D721Med (cell line): ENCODE measurements around the gene HSD11B1.

Experiments used
- DNase-seq: peaks from one replicate; pipeline ENCODE4 v3.0.0; 2011; ENCODE audit warnings: low spot score; ENCODE audit not compliant: insufficient read length
- FAIRE-seq: peaks from 2 replicates; lab custom pipeline; 2011; peaks lifted over from hg19 to GRCh38; lab: Jason Lieb, UNC
- CTCF ChIP-seq: IDR thresholded peaks from 2 replicates; pipeline ENCODE4 v1.5.1; 2012; ENCODE audit warnings: mild to moderate bottlenecking, control low read depth; ENCODE audit not compliant: insufficient read depth; ENCODE audit errors: missing control alignments

HSD11B1 gene

GRCh38 chr1:209662879-209663327 lies 41.7 kb upstream of the HSD11B1 start:
- DNase-seq: no peak
- FAIRE-seq: no peak
- no peak for TF ChIP-seq CTCF

- no peak for TF ChIP-seq CTCF
- FAIRE-seq (no peak), DNase-seq (no peak)
These were observed 37.5 kb upstream of the HSD11B1 start for GRCh38 chr1:209667103-209667502.

- FAIRE-seq (no peak), DNase-seq (no peak)
- no peak for TF ChIP-seq CTCF
These were observed 36.9 kb upstream of the HSD11B1 start for GRCh38 chr1:209667708-209668107.

- FAIRE-seq: no peak
- no peak for DNase-seq
- no peak for TF ChIP-seq CTCF
These were observed 34.1 kb upstream of the HSD11B1 start for GRCh38 chr1:209670441-209671082.

- no peak for TF ChIP-seq CTCF
- DNase-seq (no peak), FAIRE-seq (no peak)
These were observed 31.7 kb upstream of the HSD11B1 start for GRCh38 chr1:209672705-209673630.

- no peak for TF ChIP-seq CTCF
- DNase-seq: no peak
- no peak for FAIRE-seq
These were observed 30.8 kb upstream of the HSD11B1 start for GRCh38 chr1:209673631-209674417.
